Omental fat pad (tissue), 4 donors: ENCODE data around the gene ETV1. TPM values are rescaled to one million over a fixed set of nuclear protein-coding genes. Genes with fewer than 3 reads are reported as not detected.

Source experiments
- ATAC-seq: fragments of 150-250 bp; one replicate; pipeline ENCODE4 v1.9.1; 2016; ENCODE audit warnings: mild to moderate bottlenecking, moderate library complexity; ENCODE audit not compliant: low FRiP score
- DNase-seq: peaks from one replicate; pipeline ENCODE4 v3.0.0-alpha.2; 2019; ENCODE audit warnings: low spot score
- total RNA-seq, 4 donors: library from RNA; depleted of rRNA; stranded (reverse); fragments of >200 nt; gene quantifications; one replicate each; pipeline ENCODE4 v1.1.0, GENCODE V29; 2016
- TF ChIP-seq, protein P1 (sequence below), 3 donors: fragments of 450-650 bp; IDR thresholded peaks; one replicate each; pipeline ENCODE4 v1.5.1; 2016 to 2017; ENCODE audit warnings: antibody characterized with exemption in 3 of 3, mild to moderate bottlenecking in 3 of 3, moderate library complexity in 2 of 3

ETV1 gene
- total RNA-seq, 4 donors from 2014 or later: 1.3 to 8.8 (median 4.6) TPM

DNA sequence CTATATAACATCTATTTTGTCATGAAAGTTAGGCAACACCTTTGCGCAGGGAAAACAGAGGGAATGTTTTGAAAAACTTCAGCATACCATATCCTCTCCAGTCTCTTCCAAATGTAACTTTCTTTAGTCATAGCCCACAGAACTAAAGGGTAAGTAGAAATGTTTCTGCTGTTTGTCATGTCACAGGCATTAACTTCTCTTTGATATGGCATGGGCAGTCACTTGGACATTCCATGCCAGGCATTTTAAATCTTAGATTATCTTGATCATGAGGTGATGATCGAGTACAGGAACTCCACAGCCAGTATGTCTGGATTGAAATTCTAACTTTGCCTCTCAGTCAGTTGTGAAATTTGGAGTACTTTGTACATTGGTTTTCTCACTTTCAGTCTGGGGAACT lies 27.5 kb upstream of the ETV1 start:
- DNase-seq (no peak), ATAC-seq (no peak)
- TF ChIP-seq, protein P1, sequence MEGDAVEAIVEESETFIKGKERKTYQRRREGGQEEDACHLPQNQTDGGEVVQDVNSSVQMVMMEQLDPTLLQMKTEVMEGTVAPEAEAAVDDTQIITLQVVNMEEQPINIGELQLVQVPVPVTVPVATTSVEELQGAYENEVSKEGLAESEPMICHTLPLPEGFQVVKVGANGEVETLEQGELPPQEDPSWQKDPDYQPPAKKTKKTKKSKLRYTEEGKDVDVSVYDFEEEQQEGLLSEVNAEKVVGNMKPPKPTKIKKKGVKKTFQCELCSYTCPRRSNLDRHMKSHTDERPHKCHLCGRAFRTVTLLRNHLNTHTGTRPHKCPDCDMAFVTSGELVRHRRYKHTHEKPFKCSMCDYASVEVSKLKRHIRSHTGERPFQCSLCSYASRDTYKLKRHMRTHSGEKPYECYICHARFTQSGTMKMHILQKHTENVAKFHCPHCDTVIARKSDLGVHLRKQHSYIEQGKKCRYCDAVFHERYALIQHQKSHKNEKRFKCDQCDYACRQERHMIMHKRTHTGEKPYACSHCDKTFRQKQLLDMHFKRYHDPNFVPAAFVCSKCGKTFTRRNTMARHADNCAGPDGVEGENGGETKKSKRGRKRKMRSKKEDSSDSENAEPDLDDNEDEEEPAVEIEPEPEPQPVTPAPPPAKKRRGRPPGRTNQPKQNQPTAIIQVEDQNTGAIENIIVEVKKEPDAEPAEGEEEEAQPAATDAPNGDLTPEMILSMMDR (IDR thresholded peaks at IDR 0.05): no peak

DNA sequence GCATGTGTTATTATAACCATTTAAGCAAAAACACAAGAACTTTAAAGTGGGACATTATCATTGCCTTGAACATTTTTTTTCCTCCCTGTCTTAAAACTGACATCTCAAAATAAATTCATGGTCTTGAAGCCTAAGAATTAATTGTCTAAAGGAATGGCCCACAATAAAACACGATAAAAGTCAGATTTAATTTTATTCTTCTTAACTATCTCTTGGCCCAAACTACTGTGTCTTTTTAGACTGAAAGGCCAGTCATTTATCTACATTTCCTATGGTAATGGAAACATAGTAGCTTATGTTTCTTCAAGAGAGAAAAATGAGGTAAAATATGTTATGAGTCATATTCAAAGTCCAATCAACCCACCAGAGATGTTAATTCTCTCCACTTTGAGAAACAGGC lies 24.4 kb upstream of the ETV1 start:
- TF ChIP-seq, protein P1 (IDR thresholded peaks at IDR 0.05): no peak
- DNase-seq (no peak), ATAC-seq (no peak)

DNA sequence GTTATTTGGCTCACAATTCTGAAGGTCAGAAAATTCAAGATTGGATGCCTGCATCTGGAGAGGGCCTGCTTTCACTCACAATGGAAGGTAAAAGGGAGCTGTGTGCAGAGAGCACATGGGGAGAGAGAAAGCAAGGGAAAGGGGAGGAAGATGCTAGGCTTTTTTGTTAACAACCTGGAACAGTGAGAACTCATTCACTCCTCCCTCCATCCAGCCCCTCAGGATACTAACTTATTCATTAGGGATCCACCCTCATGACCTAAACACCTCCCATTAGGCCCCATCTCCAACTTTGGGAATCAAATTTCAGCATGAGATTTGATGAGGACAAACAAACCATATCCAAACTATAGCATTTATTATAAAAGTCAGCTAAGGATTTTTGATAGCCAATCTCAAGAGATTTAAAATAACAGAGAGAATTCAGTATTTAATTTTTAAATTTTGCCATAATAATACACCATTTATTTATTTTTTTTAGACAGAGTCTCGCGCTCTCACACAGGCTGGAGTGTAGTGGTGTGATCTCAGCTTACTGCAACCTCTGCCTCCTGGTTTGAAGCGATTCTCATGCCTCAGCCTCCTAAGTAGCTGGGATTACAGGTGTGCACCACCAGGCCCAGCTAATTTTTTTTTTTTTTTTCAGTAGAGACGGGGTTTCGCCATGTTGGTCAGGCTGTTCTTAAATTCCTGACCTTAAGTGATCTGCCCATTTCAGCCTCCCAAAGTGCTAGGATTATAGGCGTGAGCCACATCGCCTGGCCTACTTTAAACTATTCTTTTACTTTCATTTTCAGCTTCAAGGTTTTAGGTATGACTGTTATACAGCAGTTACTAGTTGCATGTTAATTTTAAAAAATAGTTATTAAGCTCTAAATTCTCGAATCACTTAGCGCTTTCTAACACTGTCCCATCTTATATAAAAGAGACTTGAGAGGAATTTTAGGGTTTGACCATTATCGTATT lies 20.3 kb upstream of the ETV1 start:
- TF ChIP-seq, protein P1 (IDR thresholded peaks at IDR 0.05): no peak
- ATAC-seq: no peak
- no peak for DNase-seq

DNA sequence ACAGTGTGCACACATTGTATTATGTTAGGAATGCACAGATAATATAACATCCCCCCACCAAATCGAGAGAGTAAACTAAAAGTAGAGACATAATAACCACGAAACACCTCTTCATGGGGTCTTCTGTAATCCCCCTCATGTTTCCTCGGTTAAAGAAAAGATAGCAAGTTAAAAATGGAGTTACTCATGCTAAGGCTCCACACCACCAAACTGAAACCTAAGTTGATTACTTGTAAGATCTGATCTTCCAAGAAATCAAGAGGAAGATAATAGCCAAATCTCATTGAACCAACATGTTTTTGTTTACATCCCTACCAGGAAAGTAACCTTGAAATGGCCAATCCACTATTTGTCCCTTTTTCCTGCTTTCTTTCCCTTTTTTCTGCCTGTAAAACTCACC lies 11.7 kb upstream of the ETV1 start:
- ATAC-seq (no peak), DNase-seq (no peak)
- TF ChIP-seq, protein P1 (IDR thresholded peaks at IDR 0.05): no peak

DNA sequence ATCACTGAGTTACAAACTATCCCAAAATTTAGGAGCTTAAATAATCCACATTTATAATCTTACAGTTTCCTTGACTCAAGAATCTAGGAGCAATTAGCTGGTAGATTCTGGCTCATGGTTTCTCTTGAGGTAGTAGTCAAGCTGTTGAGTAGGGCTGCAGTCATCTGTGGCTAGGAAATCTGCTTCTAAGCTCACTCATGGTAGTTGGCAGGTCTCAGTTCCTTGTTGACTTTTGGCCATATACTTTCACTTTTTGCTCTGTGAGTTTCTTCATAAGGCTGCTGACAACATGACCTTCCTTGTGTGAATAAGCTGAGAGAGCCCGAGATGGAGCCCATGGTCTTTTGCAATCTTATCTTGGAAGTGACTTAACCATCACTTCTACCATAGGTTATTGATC lies 10.8 kb upstream of the ETV1 start:
- ATAC-seq (no peak), DNase-seq (no peak)
- TF ChIP-seq, protein P1 (IDR thresholded peaks at IDR 0.05): no peak

DNA sequence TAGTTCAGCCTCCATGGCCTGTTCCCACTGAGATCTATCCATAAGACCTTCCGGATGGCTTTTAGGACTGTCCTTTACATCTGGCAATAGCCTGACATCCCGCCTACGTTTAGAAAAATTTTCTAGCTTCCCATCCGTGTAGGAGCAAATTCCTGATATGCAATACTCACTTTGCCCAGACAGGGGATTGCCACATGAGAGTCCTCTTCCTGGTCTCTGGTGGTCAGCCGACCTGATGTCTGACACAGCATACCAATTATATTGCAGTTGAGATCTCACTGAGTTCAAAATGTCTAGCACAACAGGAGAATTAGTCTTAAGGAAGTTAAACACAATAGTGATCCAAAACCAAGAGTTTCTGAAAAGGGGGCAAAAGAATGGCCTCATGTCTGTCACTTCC lies 9.4 kb upstream of the ETV1 start:
- DNase-seq (no peak), ATAC-seq (no peak)
- TF ChIP-seq, protein P1 (IDR thresholded peaks at IDR 0.05): no peak

DNA sequence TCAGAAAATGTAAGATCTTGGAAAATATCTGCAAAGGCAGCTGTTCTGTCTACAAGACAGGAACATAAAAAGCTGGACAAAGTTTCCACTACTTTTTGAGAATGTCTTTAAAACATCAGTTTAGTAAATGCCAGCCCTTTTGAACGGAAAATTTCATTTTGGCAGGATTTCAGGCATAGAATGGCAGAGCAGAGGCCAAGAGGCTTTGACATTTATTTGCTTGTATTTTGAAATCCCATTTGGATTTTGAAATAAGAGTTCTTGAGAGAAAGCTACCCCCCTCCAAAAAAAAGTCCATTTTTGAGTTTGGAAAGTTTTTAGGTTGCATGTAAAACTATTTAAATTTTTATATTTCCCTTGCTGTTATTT lies 3.1 kb upstream of the ETV1 start:
- ATAC-seq (no peak), DNase-seq (no peak)
- TF ChIP-seq, protein P1 (IDR thresholded peaks at IDR 0.05): no peak
